Femur (tissue), 1 donor: ENCODE results near the gene ZFP30.
"Not testable (repeated sequence)": the region's sequence is repeated elsewhere in the genome, so short reads cannot be mapped to it uniquely, and the experiment has no call there.

ENCODE experiments used
- DNase-seq: peaks from one replicate; pipeline ENCODE4 v3.0.0-alpha.2; 2017

Gene ZFP30

GRCh38 chr19:37655301-37655688 lies at the start of gene ZFP30:
ZFP30 (minus strand) TSS chr19:37655465; CDS start chr19:37647822, 7,643 bp downstream.
- peak; percentile 91 for DNase-seq

- no peak for DNase-seq
These were observed 43.8 kb upstream of the ZFP30 start for GRCh38 chr19:37699057-37699456.

GRCh38 chr19:37698216-37698615 lies 43.0 kb upstream of the ZFP30 start:
- DNase-seq = no peak

GRCh38 chr19:37695144-37695899 lies 40.1 kb upstream of the ZFP30 start:
- DNase-seq = no peak

GRCh38 chr19:37692956-37693620 lies 37.8 kb upstream of the ZFP30 start:
- no peak for DNase-seq

- peak; percentile 92 for DNase-seq
These were observed 36.7 kb upstream of the ZFP30 start for GRCh38 chr19:37691881-37692504.

GRCh38 chr19:37683520-37683919 lies 28.3 kb upstream of the ZFP30 start:
- no peak for DNase-seq

GRCh38 chr19:37669450-37669914 lies 14.2 kb upstream of the ZFP30 start:
- DNase-seq = no peak

GRCh38 chr19:37657157-37657556 lies 1.9 kb upstream of the ZFP30 start:
- not testable (repeated sequence) for DNase-seq

- DNase-seq = peak; percentile 90
These were observed 565 bp upstream of the ZFP30 start for GRCh38 chr19:37655689-37656371.

- peak; percentile 44 for DNase-seq
These were observed 500 bp downstream of the ZFP30 start for GRCh38 chr19:37654629-37655300.

- DNase-seq = peak; percentile 31
These were observed 1.1 kb downstream of the ZFP30 start for GRCh38 chr19:37654118-37654517.

- DNase-seq = no peak
These were observed 19.9 kb downstream of the ZFP30 start for GRCh38 chr19:37635076-37636056.

GRCh38 chr19:37594982-37595382 lies 60.3 kb downstream of the ZFP30 start:
- peak; percentile 77 for DNase-seq

- DNase-seq = peak; percentile 96
These were observed 60.8 kb downstream of the ZFP30 start, which contains the start of the genes ZNF540 and ZNF571 for GRCh38 chr19:37594304-37594981. ZNF540 (plus strand) TSS chr19:37594876; CDS start chr19:37598448, 3,572 bp downstream. ZNF571 (minus strand) TSS chr19:37594792; CDS start chr19:37586676, 8,116 bp downstream.

GRCh38 chr19:37593996-37594303 lies 61.3 kb downstream of the ZFP30 start:
- no peak for DNase-seq

GRCh38 chr19:37583340-37583739 lies 71.9 kb downstream of the ZFP30 start:
- DNase-seq = no peak

GRCh38 chr19:37572203-37572602 lies 83.1 kb downstream of the ZFP30 start:
- DNase-seq = no peak

- no peak for DNase-seq
These were observed 89.9 kb downstream of the ZFP30 start for GRCh38 chr19:37565370-37565669.

- no peak for DNase-seq
These were observed 90.5 kb downstream of the ZFP30 start for GRCh38 chr19:37564624-37565369.
